Osteocyte (in vitro differentiated cells): ENCODE data around the gene PAX7. TPM values are rescaled to one million over a fixed set of nuclear protein-coding genes. Genes with fewer than 3 reads are reported as not detected.

Source experiments
- DNase-seq: peaks from one replicate; pipeline ENCODE4 v3.0.0; 2021; ENCODE audit warnings: mixed read lengths; ENCODE audit not compliant: unreplicated experiment; ENCODE audit errors: extremely low spot score
- H3K27ac Mint-ChIP-seq: one replicate; pipeline ENCODE4 v1.8.0; 2021; ENCODE audit warnings: mild to moderate bottlenecking, mixed read lengths; ENCODE audit not compliant: unreplicated experiment
- H3K27me3 Mint-ChIP-seq: one replicate; pipeline ENCODE4 v1.8.0; 2021; ENCODE audit warnings: mixed read lengths; ENCODE audit not compliant: unreplicated experiment
- H3K36me3 Mint-ChIP-seq: one replicate; pipeline ENCODE4 v1.8.0; 2021; ENCODE audit warnings: mixed read lengths; ENCODE audit not compliant: unreplicated experiment
- H3K4me1 Mint-ChIP-seq: one replicate; pipeline ENCODE4 v1.8.0; 2021; ENCODE audit warnings: mixed read lengths; ENCODE audit not compliant: unreplicated experiment
- H3K4me3 Mint-ChIP-seq: one replicate; pipeline ENCODE4 v1.8.0; 2021; ENCODE audit warnings: mild to moderate bottlenecking, moderate library complexity, mixed read lengths; ENCODE audit not compliant: unreplicated experiment
- H3K9me3 Mint-ChIP-seq: one replicate; pipeline ENCODE4 v1.8.0; 2021; ENCODE audit warnings: mixed read lengths; ENCODE audit not compliant: unreplicated experiment
- total RNA-seq: library from RNA; stranded (reverse); gene quantifications from 2 replicates; pipeline ENCODE4 v1.2.1, GENCODE V29; 2021
- TF ChIP-seq, protein P1 (sequence below): fragments of 200-600 bp; sonication (generic); IDR thresholded peaks from 2 replicates; pipeline ENCODE4 v1.5.0; 2021; ENCODE audit warnings: antibody characterized with exemption, mild to moderate bottlenecking, moderate library complexity

Gene PAX7
- total RNA-seq, 1 donor from 2014 or later = not detected

DNA sequence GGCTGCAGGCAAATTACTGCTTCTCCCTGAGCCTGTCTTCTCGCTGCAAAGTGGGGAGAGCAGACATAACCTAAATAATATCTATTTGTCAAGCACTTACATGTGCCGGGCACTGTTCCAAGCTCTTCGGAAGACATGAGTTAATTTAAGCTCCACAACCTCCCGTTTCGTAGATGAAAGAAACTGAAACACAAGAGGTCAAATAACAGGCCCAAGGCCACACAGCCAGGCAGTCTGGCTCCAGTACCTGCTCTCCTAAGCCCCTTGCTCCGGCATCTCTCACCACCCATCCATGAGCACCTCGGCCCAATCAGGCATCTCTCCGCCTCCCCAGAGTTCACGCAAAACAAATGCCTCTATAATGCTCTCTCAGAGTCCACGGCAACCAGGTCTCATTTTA, 163.4 kb downstream of the PAX7 start:
- TF ChIP-seq, protein P1, sequence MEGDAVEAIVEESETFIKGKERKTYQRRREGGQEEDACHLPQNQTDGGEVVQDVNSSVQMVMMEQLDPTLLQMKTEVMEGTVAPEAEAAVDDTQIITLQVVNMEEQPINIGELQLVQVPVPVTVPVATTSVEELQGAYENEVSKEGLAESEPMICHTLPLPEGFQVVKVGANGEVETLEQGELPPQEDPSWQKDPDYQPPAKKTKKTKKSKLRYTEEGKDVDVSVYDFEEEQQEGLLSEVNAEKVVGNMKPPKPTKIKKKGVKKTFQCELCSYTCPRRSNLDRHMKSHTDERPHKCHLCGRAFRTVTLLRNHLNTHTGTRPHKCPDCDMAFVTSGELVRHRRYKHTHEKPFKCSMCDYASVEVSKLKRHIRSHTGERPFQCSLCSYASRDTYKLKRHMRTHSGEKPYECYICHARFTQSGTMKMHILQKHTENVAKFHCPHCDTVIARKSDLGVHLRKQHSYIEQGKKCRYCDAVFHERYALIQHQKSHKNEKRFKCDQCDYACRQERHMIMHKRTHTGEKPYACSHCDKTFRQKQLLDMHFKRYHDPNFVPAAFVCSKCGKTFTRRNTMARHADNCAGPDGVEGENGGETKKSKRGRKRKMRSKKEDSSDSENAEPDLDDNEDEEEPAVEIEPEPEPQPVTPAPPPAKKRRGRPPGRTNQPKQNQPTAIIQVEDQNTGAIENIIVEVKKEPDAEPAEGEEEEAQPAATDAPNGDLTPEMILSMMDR = no peak
- DNase-seq = no peak
- Mint-ChIP-seq H3K27ac (no peak overlapping the region), H3K27me3 (peaks cover 8% of the 10 kb centered on the region), H3K4me3 (no peak overlapping the region), H3K4me1 (no peaks in the 10 kb centered on the region), H3K9me3 (no peaks in the 10 kb centered on the region), H3K36me3 (no peaks in the 10 kb centered on the region)

DNA sequence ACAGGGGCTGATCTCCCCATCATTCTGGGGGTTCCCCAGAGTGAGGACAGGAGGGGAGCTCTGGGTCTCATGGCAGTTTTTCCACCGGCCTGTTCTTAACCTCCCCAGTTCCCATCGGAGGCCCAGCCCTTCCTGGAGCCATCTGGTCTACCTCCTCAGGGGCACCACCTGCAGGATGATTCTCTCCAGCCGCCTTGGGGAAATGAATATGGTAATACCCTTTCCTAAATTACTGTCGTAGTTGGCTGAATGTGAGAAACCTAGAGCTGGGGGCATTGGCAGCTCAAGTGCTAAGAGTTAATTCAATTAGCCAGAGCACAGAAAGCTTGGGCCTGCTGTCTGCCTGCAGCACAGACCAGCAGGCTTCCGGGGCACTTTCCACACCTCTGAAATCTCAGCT, 163.9 kb downstream of the PAX7 start:
- no peaks in the 10 kb centered on the region for H3K4me1 Mint-ChIP-seq
- TF ChIP-seq, protein P1 = no peak
- no peak overlapping the region for H3K27ac Mint-ChIP-seq
- H3K4me3 Mint-ChIP-seq = no peak overlapping the region
- no peaks in the 10 kb centered on the region for H3K36me3 Mint-ChIP-seq
- no peak for DNase-seq
- no peaks in the 10 kb centered on the region for H3K9me3 Mint-ChIP-seq
- H3K27me3 Mint-ChIP-seq = peaks cover 8% of the 10 kb centered on the region

GRCh38 chr1:18795002-18795689, 164.5 kb downstream of the PAX7 start:
- DNase-seq = no peak
- TF ChIP-seq, protein P1 = no peak
- H3K27ac Mint-ChIP-seq = no peak overlapping the region
- no peaks in the 10 kb centered on the region for H3K9me3 Mint-ChIP-seq
- H3K27me3 Mint-ChIP-seq = peaks cover 5% of the 10 kb centered on the region
- H3K4me1 Mint-ChIP-seq = no peaks in the 10 kb centered on the region
- no peaks in the 10 kb centered on the region for H3K36me3 Mint-ChIP-seq
- H3K4me3 Mint-ChIP-seq = no peak overlapping the region

DNA sequence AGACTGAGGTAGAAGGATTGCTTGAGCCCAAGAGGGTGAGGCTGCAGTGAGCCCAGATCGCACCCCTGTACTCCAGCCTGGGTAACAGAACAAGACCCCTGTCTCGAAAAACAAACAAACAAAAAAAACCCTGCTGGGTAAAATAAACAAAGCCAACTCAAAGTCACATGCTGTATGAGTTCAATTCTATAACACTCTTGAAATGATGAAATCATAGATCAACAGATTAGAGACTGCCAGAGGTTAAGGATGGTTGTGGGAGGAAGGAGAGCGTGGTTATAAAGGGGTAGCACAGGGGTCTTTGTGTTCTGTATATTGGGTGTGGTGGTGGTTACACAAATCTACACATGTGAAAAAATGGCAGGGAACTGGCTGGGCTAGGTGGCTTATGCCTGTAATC, 166.3 kb downstream of the PAX7 start:
- Mint-ChIP-seq H3K4me1 (no peaks in the 10 kb centered on the region), H3K27ac (no peak overlapping the region), H3K9me3 (no peaks in the 10 kb centered on the region), H3K4me3 (no peak overlapping the region), H3K27me3 (peaks cover 2% of the 10 kb centered on the region), H3K36me3 (no peaks in the 10 kb centered on the region)
- DNase-seq = no peak
- TF ChIP-seq, protein P1 = no peak

Other genes with a start within 250 kb of the PAX7 start
- gene KLHDC7A, start 149.9 kb upstream of the PAX7 start, total RNA-seq = not detected in 2 replicates
- not detected in 2 replicates for gene TAS1R2, start 228.8 kb downstream of the PAX7 start, total RNA-seq